Kasumi-1 (cell line): ENCODE data around the gene CERS6.
A peak's percentile ranks its signal among the peaks of the same experiment; 100 is the strongest.

Experiments used
- DNase-seq, 2 experiments: peaks; one replicate each; lab custom pipeline; 2025; lab: John Stamatoyannopoulos, UW

Gene CERS6

GRCh38 chr2:168602846-168603401 lies 146.9 kb downstream of the CERS6 start:
- no peak for DNase-seq

GRCh38 chr2:168603439-168603961 lies 147.4 kb downstream of the CERS6 start:
- DNase-seq: no peak

GRCh38 chr2:168604252-168604651 lies 148.2 kb downstream of the CERS6 start:
- DNase-seq: no peak

- peak in 1 of 2 experiments; percentile 23 for DNase-seq
These were observed 151.9 kb downstream of the CERS6 start for GRCh38 chr2:168607992-168608391.

- no peak for DNase-seq
These were observed 152.7 kb downstream of the CERS6 start for GRCh38 chr2:168608796-168609195.

GRCh38 chr2:168611091-168611490 lies 155.0 kb downstream of the CERS6 start:
- no peak for DNase-seq

GRCh38 chr2:168611896-168612650 lies 156.0 kb downstream of the CERS6 start:
- no peak for DNase-seq

- DNase-seq: no peak
These were observed 156.6 kb downstream of the CERS6 start for GRCh38 chr2:168612719-168613118.

- DNase-seq: no peak
These were observed 157.5 kb downstream of the CERS6 start for GRCh38 chr2:168613551-168613950.

- no peak for DNase-seq
These were observed 158.3 kb downstream of the CERS6 start for GRCh38 chr2:168614172-168615018.

GRCh38 chr2:168620554-168620953 lies 164.5 kb downstream of the CERS6 start:
- no peak for DNase-seq

GRCh38 chr2:168622559-168622958 lies 166.5 kb downstream of the CERS6 start:
- no peak for DNase-seq

GRCh38 chr2:168624028-168624427 lies 168.0 kb downstream of the CERS6 start:
- no peak for DNase-seq

GRCh38 chr2:168626096-168626495 lies 170.0 kb downstream of the CERS6 start:
- DNase-seq: peak; percentile 69 to 79

- DNase-seq: no peak
These were observed 170.6 kb downstream of the CERS6 start for GRCh38 chr2:168626647-168627046.

- peak; percentile 97 for DNase-seq
These were observed 176.6 kb downstream of the CERS6 start for GRCh38 chr2:168632709-168633121.

- peak; percentile 41 to 62 for DNase-seq
These were observed 177.1 kb downstream of the CERS6 start for GRCh38 chr2:168633200-168633599.

- peak; percentile 38 to 39 for DNase-seq
These were observed 177.8 kb downstream of the CERS6 start for GRCh38 chr2:168633895-168634294.

- DNase-seq: peak; percentile 94
These were observed 179.0 kb downstream of the CERS6 start for GRCh38 chr2:168635065-168635577.

- no peak for DNase-seq
These were observed 182.9 kb downstream of the CERS6 start for GRCh38 chr2:168639018-168639417.

GRCh38 chr2:168639441-168639898 lies 183.4 kb downstream of the CERS6 start:
- peak; percentile 18 to 36 for DNase-seq

GRCh38 chr2:168640039-168640438 lies 184.0 kb downstream of the CERS6 start:
- DNase-seq: no peak
